A549 (cell line): ENCODE data around the gene HSD17B2. TPM values are rescaled to one million over a fixed set of nuclear protein-coding genes. Genes with fewer than 3 reads are reported as not detected.
"Not testable (repeated sequence)": the region's sequence is repeated elsewhere in the genome, so short reads cannot be mapped to it uniquely, and the experiment has no call there.

Source experiments
- ATAC-seq, 2 experiments: fragments of 200-7000 bp in 1 of 2; fragments of >200 bp in 1 of 2; cut with Nextera tagmentation in 1 of 2; cut with Tn5 transposase in 1 of 2; 3 replicates each; pipeline versions ENCODE4 v1.8.0 to v1.9.1; 2018 to 2020; ENCODE audit warnings: mild to moderate bottlenecking in 1 of 2, moderate library complexity in 1 of 2
- CTCF ChIA-PET: fragments of 300-600 bp; sonication (Branson Sonifier 250); formaldehyde crosslinking; extraction: SDS; loops from one replicate; lab custom pipeline; 2021; ENCODE audit warnings: antibody characterized with exemption, inconsistent platforms; lab: Yijun Ruan, JAX
- POLR2A ChIA-PET: fragments of 350-600 bp; formaldehyde crosslinking; extraction: SDS; loops from one replicate; lab custom pipeline; 2021; ENCODE audit warnings: antibody characterized with exemption, inconsistent platforms; lab: Yijun Ruan, JAX
- DNase-seq, 2 experiments: peaks; one replicate each; pipeline versions ENCODE4 v3.0.0 to v3.0.0-alpha.2; 2011 to 2016; ENCODE audit warnings: low read depth in 1 of 2, low spot score in 1 of 2
- FAIRE-seq: peaks from 2 replicates; lab custom pipeline; 2011; peaks lifted over from hg19 to GRCh38; lab: Jason Lieb, UNC
- H3K27ac ChIP-seq, 2 experiments: fragments of >200 bp; sonication (Bioruptor Twin); formaldehyde crosslinking; 3 replicates each; pipeline ENCODE4 v1.5.1; 2016 to 2017
- H3K4me1 ChIP-seq: fragments of >200 bp; sonication (Bioruptor Twin); formaldehyde crosslinking; 3 replicates; pipeline ENCODE4 v1.6.1; 2016
- H3K4me2 ChIP-seq: fragments of >200 bp; sonication (Bioruptor Twin); formaldehyde crosslinking; 3 replicates; pipeline ENCODE4 v1.6.1; 2016
- H3K4me3 ChIP-seq: fragments of >200 bp; sonication (Bioruptor Twin); formaldehyde crosslinking; 3 replicates; pipeline ENCODE4 v1.5.1; 2016
- H3K9me3 ChIP-seq: fragments of >200 bp; sonication (Bioruptor Twin); formaldehyde crosslinking; 3 replicates; pipeline ENCODE4 v1.6.1; 2016
- BCL3 ChIP-seq: fragments of >200 bp; sonication (Bioruptor Twin); formaldehyde crosslinking; IDR thresholded peaks from 3 replicates; pipeline ENCODE4 v1.6.1; 2016
- CEBPB ChIP-seq, 2 experiments: fragments of >200 bp in 1 of 2; sonication (Bioruptor Twin) in 1 of 2; formaldehyde crosslinking in 1 of 2; IDR thresholded peaks; 2 replicates each; pipeline ENCODE4 v1.6.1; 2012 to 2016
- CHD4 ChIP-seq: fragments of 200-600 bp; sonication (generic); IDR thresholded peaks from 2 replicates; pipeline ENCODE4 v1.6.1; 2016; ENCODE audit warnings: antibody characterized with exemption, mild to moderate bottlenecking, borderline replicate concordance
- EP300 ChIP-seq, 2 experiments: fragments of >200 bp; sonication (Bioruptor Twin); formaldehyde crosslinking; IDR thresholded peaks; 2 replicates in 1 of 2; 3 replicates in 1 of 2; pipeline ENCODE4 v1.6.1; 2016 to 2017
- ESRRA ChIP-seq: fragments of 150-350 bp; IDR thresholded peaks from 2 replicates; pipeline ENCODE4 v1.6.1; 2014; ENCODE audit warnings: mild to moderate bottlenecking, low read length, borderline replicate concordance
- FOSL2 ChIP-seq, 2 experiments: fragments of 450-650 bp in 1 of 2; fragments of >200 bp in 1 of 2; sonication (Bioruptor Twin) in 1 of 2; formaldehyde crosslinking; IDR thresholded peaks; 2 replicates each; pipeline versions ENCODE4 v1.5.0 to v1.6.1; 2016 to 2020; ENCODE audit warnings: mild to moderate bottlenecking in 1 of 2, moderate library complexity in 1 of 2
- HDAC2 ChIP-seq: fragments of 200-600 bp; sonication (generic); IDR thresholded peaks from 2 replicates; pipeline ENCODE4 v1.6.1; 2016
- JUN ChIP-seq, 2 experiments: fragments of >200 bp; sonication (Bioruptor Twin); formaldehyde crosslinking; IDR thresholded peaks; 2 replicates in 1 of 2; 3 replicates in 1 of 2; pipeline ENCODE4 v1.6.1; 2016 to 2017
- MAFK ChIP-seq: fragments of 450-650 bp; IDR thresholded peaks from 2 replicates; pipeline ENCODE4 v1.6.1; 2014; ENCODE audit not compliant: partially characterized antibody
- MAZ ChIP-seq: fragments of 150-350 bp; IDR thresholded peaks from 2 replicates; pipeline ENCODE4 v1.6.1; 2014; ENCODE audit warnings: antibody characterized with exemption, low read depth, low read length, borderline replicate concordance
- MYC ChIP-seq: IDR thresholded peaks from 2 replicates; pipeline ENCODE4 v1.6.1; 2012; ENCODE audit warnings: mild to moderate bottlenecking, inconsistent platforms, low read length, improper control_type of control experiment, borderline replicate concordance
- NFE2L2 ChIP-seq: fragments of 150-350 bp; conservative IDR thresholded peaks from 2 replicates; pipeline ENCODE4 v1.6.1; 2014; ENCODE audit warnings: low read length
- PHF8 ChIP-seq: fragments of 200-600 bp; sonication (generic); IDR thresholded peaks from 2 replicates; pipeline ENCODE4 v1.6.1; 2016; ENCODE audit warnings: low read depth, mild to moderate bottlenecking, antibody characterized with exemption, moderate library complexity, borderline replicate concordance
- SMC3 ChIP-seq: fragments of >200 bp; sonication (Bioruptor Twin); formaldehyde crosslinking; IDR thresholded peaks from 3 replicates; pipeline ENCODE4 v1.6.1; 2018; ENCODE audit warnings: inconsistent platforms
- TP53 ChIP-seq: fragments of 250-450 bp; sonication (Bioruptor Pico); IDR thresholded peaks from 2 replicates; pipeline ENCODE4 v1.5.0; 2021; ENCODE audit warnings: mild to moderate bottlenecking, moderate library complexity
- ZC3H11A ChIP-seq: fragments of 450-650 bp; IDR thresholded peaks from 2 replicates; pipeline ENCODE4 v1.6.1; 2014; ENCODE audit warnings: antibody characterized with exemption, mild to moderate bottlenecking
- WGBS: methylation state at CpG from one replicate; pipeline ENCODE4 v1.1.6; 2017; ENCODE audit errors: missing lambda C conversion rate; 5-methylcytosine and 5-hydroxymethylcytosine counted together
- polyA plus RNA-seq, 4 experiments: library from polyadenylated mRNA; depleted of rRNA in 3 of 4; stranded (reverse); fragments of >200 nt; fragmentation: RNase III in 1 of 4; extraction: RNeasy Plus Mini Kit Qiagen cat#74134 plus additional on column Dnase treatment in 1 of 4; gene quantifications; 2 replicates in 3 of 4; 3 replicates in 1 of 4; pipeline ENCODE4 v1.2.3, GENCODE V29; 2011 to 2017
- TF ChIP-seq, protein P1 (sequence below): fragments of 250-450 bp; sonication (Bioruptor Pico); IDR thresholded peaks from 2 replicates; pipeline ENCODE4 v1.5.0; 2021; ENCODE audit warnings: mild to moderate bottlenecking, moderate library complexity, borderline replicate concordance
- TF ChIP-seq, protein P2 (sequence below): fragments of 250-450 bp; sonication (Bioruptor Pico); IDR thresholded peaks from 2 replicates; pipeline ENCODE4 v1.5.0; 2020; ENCODE audit warnings: low read depth, mild to moderate bottlenecking, moderate library complexity

Gene HSD17B2
- polyA plus RNA-seq, 2 of the 4 experiments (the other 2 are of a cell fraction): 0.03 TPM; not detected in 1

DNA sequence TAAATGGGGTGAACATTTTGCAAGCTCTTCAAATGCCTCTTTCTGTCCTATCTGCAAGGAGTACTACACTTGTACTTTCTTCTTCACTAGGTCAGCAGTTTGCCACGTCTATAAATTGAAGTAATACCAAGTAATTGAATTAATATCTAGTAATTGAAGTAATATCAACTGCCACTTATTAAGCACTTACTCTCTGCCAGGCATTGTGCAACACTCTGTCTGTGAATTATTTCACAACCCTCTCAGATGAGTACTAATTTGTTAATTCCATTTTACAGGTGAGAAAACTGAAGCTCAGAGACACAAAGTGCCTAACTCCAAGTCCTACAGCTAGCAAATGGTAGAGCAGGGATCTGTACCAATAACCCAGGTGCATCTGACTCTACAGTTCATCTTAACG lies 27.9 kb upstream of the HSD17B2 start:
- Histone ChIP-seq H3K4me1 (no peaks in the 10 kb centered on the region), H3K9me3 (peaks cover 21% of the 10 kb centered on the region), H3K4me3 (no peak overlapping the region), H3K4me2 (no peak overlapping the region), H3K27ac (no peak overlapping the region)
- ChIA-PET POLR2A (no interaction called here), CTCF (interaction anchor here (0.6 to 1.3 kb wide), 3 partner anchors 10 to 67 kb away, joined by 3 to 6 read pairs (median 3); no protein-coding TSS in a partner anchor)
- WGBS: 37% methylated on average over 2 of the region's 2 CpGs
- ATAC-seq (no peak), DNase-seq (no peak), FAIRE-seq (no peak)
- TF ChIP-seq CHD4 (no peak), ZC3H11A (no peak), TP53 (CRISPR knock-in tag) (no peak)
- TF ChIP-seq, protein P1, sequence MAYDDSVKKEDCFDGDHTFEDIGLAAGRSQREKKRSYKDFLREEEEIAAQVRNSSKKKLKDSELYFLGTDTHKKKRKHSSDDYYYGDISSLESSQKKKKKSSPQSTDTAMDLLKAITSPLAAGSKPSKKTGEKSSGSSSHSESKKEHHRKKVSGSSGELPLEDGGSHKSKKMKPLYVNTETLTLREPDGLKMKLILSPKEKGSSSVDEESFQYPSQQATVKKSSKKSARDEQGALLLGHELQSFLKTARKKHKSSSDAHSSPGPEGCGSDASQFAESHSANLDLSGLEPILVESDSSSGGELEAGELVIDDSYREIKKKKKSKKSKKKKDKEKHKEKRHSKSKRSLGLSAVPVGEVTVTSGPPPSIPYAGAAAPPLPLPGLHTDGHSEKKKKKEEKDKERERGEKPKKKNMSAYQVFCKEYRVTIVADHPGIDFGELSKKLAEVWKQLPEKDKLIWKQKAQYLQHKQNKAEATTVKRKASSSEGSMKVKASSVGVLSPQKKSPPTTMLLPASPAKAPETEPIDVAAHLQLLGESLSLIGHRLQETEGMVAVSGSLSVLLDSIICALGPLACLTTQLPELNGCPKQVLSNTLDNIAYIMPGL: no peak

- Histone ChIP-seq H3K4me2 (no peak overlapping the region), H3K4me3 (no peak overlapping the region), H3K9me3 (peaks cover 21% of the 10 kb centered on the region), H3K4me1 (no peaks in the 10 kb centered on the region), H3K27ac (no peak overlapping the region)
- FAIRE-seq (no peak), ATAC-seq (no peak), DNase-seq (no peak)
- ChIA-PET POLR2A (no interaction called here), CTCF (interaction anchor here (0.6 to 2.5 kb wide), 2 partner anchors 12 to 164 kb away, joined by 3 to 6 read pairs; no protein-coding TSS in a partner anchor)
- 63% methylated on average over 9 of the region's 9 CpGs for WGBS
- no peak for TF ChIP-seq CEBPB (IDR thresholded peaks at IDR 0.05)
- no peak for TF ChIP-seq FOSL2 (IDR thresholded peaks at IDR 0.05)
- TF ChIP-seq FOSL2 (CRISPR knock-in tag; IDR thresholded peaks at IDR 0.05): no peak
- TF ChIP-seq HDAC2: no peak
- TF ChIP-seq NFE2L2: no peak
- no peak for TF ChIP-seq MYC
- no peak for TF ChIP-seq MAFK
- TF ChIP-seq, protein P2, sequence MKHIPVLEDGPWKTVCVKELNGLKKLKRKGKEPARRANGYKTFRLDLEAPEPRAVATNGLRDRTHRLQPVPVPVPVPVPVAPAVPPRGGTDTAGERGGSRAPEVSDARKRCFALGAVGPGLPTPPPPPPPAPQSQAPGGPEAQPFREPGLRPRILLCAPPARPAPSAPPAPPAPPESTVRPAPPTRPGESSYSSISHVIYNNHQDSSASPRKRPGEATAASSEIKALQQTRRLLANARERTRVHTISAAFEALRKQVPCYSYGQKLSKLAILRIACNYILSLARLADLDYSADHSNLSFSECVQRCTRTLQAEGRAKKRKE (CRISPR knock-in tag): no peak
- TF ChIP-seq MAZ: no peak
- TF ChIP-seq PHF8: no peak
- TF ChIP-seq EP300 (IDR thresholded peaks at IDR 0.05): no peak
- TF ChIP-seq ESRRA: no peak
- TF ChIP-seq BCL3: no peak
- no peak for TF ChIP-seq SMC3
- no peak for TF ChIP-seq JUN (IDR thresholded peaks at IDR 0.05)
These were observed 26.0 kb upstream of the HSD17B2 start for GRCh38 chr16:82008957-82009592.

- ATAC-seq, POLR2A ChIA-PET, H3K4me1 ChIP-seq, H3K4me3 ChIP-seq, H3K4me2 ChIP-seq, DNase-seq, FAIRE-seq, H3K27ac ChIP-seq: not testable (repeated sequence)
- peaks cover 25% of the 10 kb centered on the region for H3K9me3 ChIP-seq
- whole genome bisulfite sequencing: 70% methylated on average over 4 of the region's 4 CpGs
- CTCF ChIA-PET: interaction anchor here (2.5 kb wide), 1 partner anchor 12 kb away, joined by 6 read pairs; no protein-coding TSS in a partner anchor
These were observed 25.3 kb upstream of the HSD17B2 start for GRCh38 chr16:82009789-82010188.
